HepG2 (cell line): ENCODE results near the gene TTC4.

Source experiments
- EP300 ChIP-seq, 3 experiments: sonication (generic) in 1 of 3; formaldehyde crosslinking in 1 of 3; IDR thresholded peaks; 2 replicates each; pipeline versions ENCODE4 v1.5.1 to v1.6.1; 2011 to 2020; ENCODE audit warnings: low read depth in 2 of 3, low read length in 2 of 3, borderline replicate concordance in 1 of 3, improper control_type of control experiment in 1 of 3, mild to moderate bottlenecking in 1 of 3, missing genetic modification reagents in 1 of 3, moderate library complexity in 1 of 3
- FOXK1 ChIP-seq: sonication (generic); formaldehyde crosslinking; IDR thresholded peaks from 2 replicates; pipeline ENCODE4 v1.4.0; 2020; ENCODE audit warnings: low read depth, missing genetic modification reagents, borderline replicate concordance
- JUN ChIP-seq: sonication (generic); formaldehyde crosslinking; IDR thresholded peaks from 2 replicates; pipeline ENCODE4 v1.4.0; 2020; ENCODE audit warnings: mild to moderate bottlenecking, missing genetic modification reagents
- MEIS1 ChIP-seq: sonication (generic); formaldehyde crosslinking; IDR thresholded peaks from 2 replicates; pipeline ENCODE4 v1.9.0; 2021; ENCODE audit warnings: mild to moderate bottlenecking, missing genetic modification reagents, moderate library complexity, borderline replicate concordance
- MXI1 ChIP-seq: IDR thresholded peaks from 3 replicates; pipeline ENCODE4 v1.6.1; 2012; ENCODE audit warnings: low read depth, low read length, inconsistent platforms, borderline replicate concordance
- NBN ChIP-seq: fragments of 450-650 bp; conservative IDR thresholded peaks from 2 replicates; pipeline ENCODE4 v1.6.1; 2017
- PCBP2 ChIP-seq: fragments of 200-400 bp; formaldehyde crosslinking; optimal IDR thresholded peaks from 2 replicates; pipeline ENCODE3; 2018; ENCODE audit warnings: low read length, low read depth; ENCODE audit not compliant: poor library complexity, severe bottlenecking
- POLR2A ChIP-seq, 2 experiments: IDR thresholded peaks; 2 replicates each; pipeline ENCODE4 v1.6.1; 2011; ENCODE audit warnings: low read depth in 2 of 2, low read length in 2 of 2, mild to moderate bottlenecking in 1 of 2, moderate library complexity in 1 of 2; ENCODE audit not compliant: insufficient read depth in 1 of 2
- RAD51 ChIP-seq: fragments of 450-650 bp; IDR thresholded peaks from 2 replicates; pipeline ENCODE4 v1.6.1; 2016; ENCODE audit warnings: borderline replicate concordance
- TAF1 ChIP-seq: sonication (generic); formaldehyde crosslinking; IDR thresholded peaks from 2 replicates; pipeline ENCODE4 v1.4.0; 2020; ENCODE audit warnings: missing genetic modification reagents
- ZNF274 ChIP-seq: sonication (generic); formaldehyde crosslinking; IDR thresholded peaks from 2 replicates; pipeline ENCODE4 v1.5.1; 2020; ENCODE audit warnings: mild to moderate bottlenecking, missing genetic modification reagents
- ZNF598 ChIP-seq: sonication (generic); formaldehyde crosslinking; IDR thresholded peaks from 2 replicates; pipeline ENCODE4 v1.5.1; 2020; ENCODE audit warnings: mild to moderate bottlenecking, missing genetic modification reagents, borderline replicate concordance
- ZNF768 ChIP-seq: sonication (generic); formaldehyde crosslinking; IDR thresholded peaks from 2 replicates; pipeline ENCODE4 v1.4.0; 2020; ENCODE audit warnings: missing genetic modification reagents
- ZNF781 ChIP-seq: sonication (generic); formaldehyde crosslinking; IDR thresholded peaks from 2 replicates; pipeline ENCODE4 v1.5.1; 2020; ENCODE audit warnings: borderline replicate concordance, mild to moderate bottlenecking, missing genetic modification reagents; ENCODE audit errors: not compliant biosample characterization

DNA sequence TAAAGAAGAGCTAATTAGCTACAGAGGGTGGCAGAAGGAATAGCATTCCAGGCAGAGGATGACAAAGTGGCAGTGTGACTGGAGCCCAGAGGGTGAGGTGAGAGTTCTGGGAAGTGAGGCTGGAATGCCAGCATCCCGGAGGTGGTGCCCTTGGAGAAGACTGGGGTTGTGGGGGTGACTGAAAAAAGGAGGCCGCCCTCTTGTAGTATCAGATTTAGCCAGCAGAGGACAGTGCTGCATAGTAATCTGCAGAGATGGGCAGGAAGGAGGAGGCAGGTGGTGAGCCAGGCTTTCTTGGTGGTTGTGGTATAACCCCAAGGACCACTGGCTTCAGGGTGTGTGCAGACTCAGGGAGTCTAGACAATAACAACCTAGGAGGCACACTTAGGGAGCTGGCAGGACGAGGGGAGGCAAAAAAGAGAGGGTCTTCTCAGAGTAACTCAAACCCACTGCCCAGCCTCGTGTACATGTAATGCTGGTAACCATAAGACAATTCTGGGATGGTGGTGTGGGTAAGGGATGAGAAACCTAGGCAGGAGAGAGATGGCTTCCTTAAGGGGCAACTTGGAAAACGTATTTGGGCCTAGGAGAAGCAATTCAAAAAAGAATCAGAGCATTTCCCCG lies 43.6 kb upstream of the TTC4 start:
- TF ChIP-seq ZNF274 (no peak), POLR2A (IDR thresholded peaks at IDR 0.05; ENCODE audit: insufficient read depth in 1 of 2, low read depth in 2 of 2, low read length in 2 of 2) (no peak), MXI1 (no peak), EP300 (IDR thresholded peaks at IDR 0.05; ENCODE audit: low read depth in 2 of 2, low read length in 2 of 2) (no peak), EP300 (CRISPR knock-in tag; IDR thresholded peaks at IDR 0.05; ENCODE audit: borderline replicate concordance) (no peak), RAD51 (no peak), FOXK1 (no peak), JUN (CRISPR knock-in tag) (no peak), PCBP2 (no peak), ZNF781 (CRISPR knock-in tag) (no peak), ZNF598 (CRISPR knock-in tag) (no peak), MEIS1 (CRISPR knock-in tag) (no peak), TAF1 (no peak), NBN (no peak), ZNF768 (CRISPR knock-in tag) (no peak)
